ENCODE results near the gene CRYBA4. TPM values are rescaled to one million over a fixed set of nuclear protein-coding genes. Genes with fewer than 3 reads are reported as not detected.
A peak's percentile ranks its signal among the peaks of the same experiment; 100 is the strongest.

The CRYBA4 gene
- total and polyA plus RNA-seq, 10 of the 15 experiments (the other 5 are each of a cell fraction or from before 2014, with no cell fraction given), result 0.12 to 0.17 TPM; not detected in 8

GRCh38 chr22:26579331-26579886 is 42.4 kb upstream of the CRYBA4 start:
- H2AFZ ChIP-seq (ENCODE audit: control insufficient read depth, low read depth, low read length), result peak overlapping the region; percentile 51
- peaks cover 2 to 7% of the 10 kb centered on the region in 2 experiments for H3K36me3 ChIP-seq (ENCODE audit: control insufficient read depth in 2 of 2, insufficient read depth in 2 of 2, low read length in 1 of 2)
- no TSS peak for BruUV-seq (replicated peaks)
- TF ChIP-seq NR2C2 (IDR thresholded peaks at IDR 0.05; ENCODE audit: borderline replicate concordance, control insufficient read depth, insufficient read length, low read depth) (no peak), RB1 (IDR thresholded peaks at IDR 0.05; ENCODE audit: borderline replicate concordance) (no peak), HDGF (IDR thresholded peaks at IDR 0.05) (no peak), ASH2L (IDR thresholded peaks at IDR 0.05; ENCODE audit: borderline replicate concordance, low read depth) (no peak), YY1 (IDR thresholded peaks at IDR 0.05; ENCODE audit: low read depth, low read length) (no peak), NBN (IDR thresholded peaks at IDR 0.05) (peak; percentile 60; the same call in 1 of the 2 replicates), SRF (IDR thresholded peaks at IDR 0.05; ENCODE audit: low read depth in 2 of 2, low read length in 2 of 2) (peak; percentile 89 to 94), SPI1 (IDR thresholded peaks at IDR 0.05; ENCODE audit: borderline replicate concordance, insufficient read depth, low read depth, low read length) (peak; percentile 40; the same call in 1 of the 2 replicates), MLLT1 (IDR thresholded peaks at IDR 0.05) (0 out of 2 replicates have a peak, but pooled peaks have one; percentile 22), IKZF1 (conservative IDR thresholded peaks at IDR 0.05) (peak; percentile 62), POLR2A (IDR thresholded peaks at IDR 0.05; ENCODE audit: low read depth, low read length) (peak; percentile 41; the same call in 1 of the 2 replicates), TCF12 (IDR thresholded peaks at IDR 0.05; ENCODE audit: low read depth, low read length) (0 out of 2 replicates have a peak, but pooled peaks have one; percentile 16), CHD2 (IDR thresholded peaks at IDR 0.05; ENCODE audit: borderline replicate concordance, low read depth, low read length) (no peak), EED (IDR thresholded peaks at IDR 0.05; ENCODE audit: low read depth) (peak; percentile 57), ETV6 (conservative IDR thresholded peaks at IDR 0.05 in 1 of 2, IDR thresholded peaks at IDR 0.05 in 1 of 2; ENCODE audit: borderline replicate concordance in 1 of 2, low read depth in 1 of 2) (peak in 1 of 2 experiments; percentile 51; a peak in 1 of 4 replicates), NRF1 (conservative IDR thresholded peaks at IDR 0.05; ENCODE audit: low read depth, low read length) (no peak), TAF1 (IDR thresholded peaks at IDR 0.05; ENCODE audit: borderline replicate concordance, low read depth, low read length) (no peak), IKZF2 (IDR thresholded peaks at IDR 0.05) (peak; percentile 48 to 51; a peak in 2 of 4 replicates)
- DNase-seq (ENCODE audit: low read depth, low spot score) (peak; percentile 30), ATAC-seq (peak; percentile 99), FAIRE-seq (no peak)
- H3K79me2 ChIP-seq (ENCODE audit: control insufficient read depth, insufficient read depth, low read length), result peaks cover 14% of the 10 kb centered on the region
- POLR2A ChIA-PET, result interaction anchor here (1.0 to 1.2 kb wide), 2 partner anchors 10 to 84 kb away, joined by 3 to 5 read pairs; partner anchors contain the start of gene TPST2
- WGBS (ENCODE audit: insufficient coverage, insufficient replicate concordance, low lambda C conversion rate, missing lambda C conversion rate), result 0% methylated on average over 10 of the region's 10 CpGs
- RAD21 ChIA-PET (ENCODE audit: unreplicated experiment), result interaction anchor here (0.6 to 1.5 kb wide), 4 partner anchors 14 to 95 kb away, joined by 3 read pairs; no protein-coding TSS in a partner anchor
- peak overlapping the region; percentile 63 for H3K4me3 ChIP-seq
- SMC1A ChIA-PET (ENCODE audit: uncharacterized antibody, unreplicated experiment), result interaction anchor here (0.9 to 1.1 kb wide), 2 partner anchors 13 to 17 kb away, joined by 3 to 6 read pairs; no protein-coding TSS in a partner anchor
- H3K9me3 ChIP-seq (replicated peaks; ENCODE audit: control insufficient read depth, insufficient read depth, low read length), result no peaks in the 10 kb centered on the region
- no peaks in the 10 kb centered on the region for H3K27me3 ChIP-seq (replicated peaks in 1 of 2; ENCODE audit: control insufficient read depth in 2 of 2, insufficient read depth in 2 of 2, low read length in 1 of 2)
- CTCF ChIA-PET, result interaction anchor here (1.4 kb wide), 1 partner anchor 9 kb away, joined by 3 read pairs; no protein-coding TSS in a partner anchor
- in situ Hi-C loops (cut with MboI), result no loop called here
- H3K9ac ChIP-seq (ENCODE audit: control insufficient read depth, insufficient read depth, low read length), result peak overlapping the region; percentile 62
- intact Hi-C loops (cut with micrococcal nuclease; ENCODE audit: unreplicated experiment), result no loop called here
- H3K4me1 ChIP-seq (ENCODE audit: control insufficient read depth, insufficient read depth, low read length), result peaks cover 10% of the 10 kb centered on the region
- H3K27ac ChIP-seq (ENCODE audit: control insufficient read depth, insufficient read depth), result peak overlapping the region; percentile 73
- peak overlapping the region; percentile 91 for H3K4me2 ChIP-seq (ENCODE audit: control insufficient read depth, insufficient read depth)
- 0 out of 2 replicates have a peak, but pooled peaks cover 3% of the 10 kb centered on the region for H4K20me1 ChIP-seq (ENCODE audit: control insufficient read depth, insufficient read depth)
